Kidney capillary endothelial cell (primary cell): Measurements from ENCODE around the gene EXD3.

ENCODE experiments used
- DNase-seq: peaks from one replicate; pipeline ENCODE4 v3.0.0-alpha.2; 2018; ENCODE audit warnings: low spot score

The EXD3 gene

GRCh38 chr9:137365552-137366444 lies 57.2 kb downstream of the EXD3 start:
- no peak for DNase-seq

DNA sequence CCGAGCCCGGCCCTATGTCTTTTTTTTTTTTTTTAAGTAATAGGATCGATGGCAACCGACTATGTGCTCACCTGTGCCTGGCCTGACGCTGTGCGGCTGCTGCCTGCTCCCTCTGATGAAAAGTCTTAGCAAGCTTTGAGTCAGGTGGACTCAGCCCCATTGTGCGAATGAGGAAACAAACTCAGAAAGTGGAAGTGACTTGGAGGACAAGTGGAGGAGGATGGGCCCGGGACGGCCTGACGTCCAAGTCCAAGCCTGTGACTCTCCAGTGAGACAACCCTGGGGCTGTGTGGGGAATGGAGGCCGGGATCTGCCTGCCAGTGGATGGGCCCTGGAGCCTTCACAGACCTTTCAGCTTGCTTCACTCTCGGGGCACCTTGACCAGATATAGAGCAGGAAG lies 57.9 kb downstream of the EXD3 start:
- no peak for DNase-seq

GRCh38 chr9:137359850-137360249 lies 63.1 kb downstream of the EXD3 start:
- DNase-seq = no peak

DNA sequence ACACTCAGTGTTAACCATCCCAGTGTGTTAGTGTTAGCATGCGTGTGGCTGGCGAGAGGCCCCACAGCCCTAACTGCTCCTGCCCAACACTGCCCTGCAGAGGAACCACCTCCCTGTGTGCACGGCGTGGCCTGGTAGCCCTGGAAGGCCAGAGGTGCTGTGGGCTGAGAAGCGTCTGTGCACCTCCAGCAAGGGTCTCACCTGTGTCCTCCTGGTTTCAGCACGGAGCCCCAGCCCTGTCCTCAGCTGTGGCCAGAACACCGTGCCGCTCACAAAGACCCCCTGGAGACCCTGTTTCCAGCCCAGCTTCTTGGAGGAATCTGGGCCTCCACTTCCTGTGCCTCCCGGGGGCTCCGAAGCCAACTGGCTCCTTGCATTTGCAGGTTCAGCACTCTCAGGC lies 64.8 kb downstream of the EXD3 start:
- DNase-seq = no peak

GRCh38 chr9:137357166-137357565 lies 65.8 kb downstream of the EXD3 start:
- DNase-seq = no peak

GRCh38 chr9:137355761-137356365 lies 67.1 kb downstream of the EXD3 start:
- no peak for DNase-seq

GRCh38 chr9:137354845-137355760 lies 67.9 kb downstream of the EXD3 start:
- DNase-seq = no peak

- DNase-seq = no peak
Measured at GRCh38 chr9:137354153-137354844, 68.7 kb downstream of the EXD3 start.

DNA sequence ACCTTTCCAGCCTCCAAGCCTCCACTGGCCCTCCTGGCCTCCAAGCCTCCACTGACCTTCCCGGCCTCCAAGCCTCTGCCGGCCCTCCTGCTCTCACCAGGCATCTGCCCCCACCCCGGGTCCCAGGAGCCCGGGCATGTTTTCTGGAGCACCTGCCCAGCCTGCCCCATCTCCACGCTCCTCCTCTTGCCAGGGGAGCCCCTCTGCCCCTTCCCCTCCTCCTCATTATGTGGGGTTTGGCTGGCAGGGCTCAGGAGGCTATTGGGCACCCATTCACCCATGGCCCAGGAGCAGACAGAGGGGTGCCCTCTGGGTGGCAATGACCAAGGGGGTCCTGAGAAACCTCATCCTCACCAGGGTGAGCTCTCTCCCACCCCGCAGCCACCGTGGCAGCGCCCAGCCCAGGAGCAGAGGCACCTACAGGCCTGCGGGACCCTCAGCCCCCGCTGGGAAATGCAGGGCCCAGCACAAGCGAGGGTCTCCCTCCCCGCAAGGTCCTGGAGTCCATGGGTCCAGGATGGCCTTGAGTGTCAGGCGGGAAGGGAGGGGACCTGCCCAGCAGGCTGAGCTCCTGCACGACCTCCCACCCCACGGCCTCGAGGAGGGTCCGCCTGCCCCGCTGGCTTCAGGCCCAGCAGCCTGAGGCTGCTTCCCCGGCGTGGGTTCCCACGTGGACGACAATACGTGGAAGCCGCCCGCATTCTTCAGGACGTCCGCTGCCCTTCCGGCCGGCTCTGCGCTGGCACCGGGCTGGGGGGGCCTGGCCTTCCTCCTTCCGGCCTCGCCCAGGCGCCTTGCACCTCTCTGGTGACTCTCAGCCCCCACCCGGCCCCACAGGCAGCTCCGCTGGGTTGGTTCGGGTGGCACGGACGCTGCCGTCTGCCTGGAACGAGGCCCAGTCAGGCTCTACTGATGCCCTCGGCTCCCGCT lies 69.5 kb downstream of the EXD3 start:
- DNase-seq = peak; percentile 82

DNA sequence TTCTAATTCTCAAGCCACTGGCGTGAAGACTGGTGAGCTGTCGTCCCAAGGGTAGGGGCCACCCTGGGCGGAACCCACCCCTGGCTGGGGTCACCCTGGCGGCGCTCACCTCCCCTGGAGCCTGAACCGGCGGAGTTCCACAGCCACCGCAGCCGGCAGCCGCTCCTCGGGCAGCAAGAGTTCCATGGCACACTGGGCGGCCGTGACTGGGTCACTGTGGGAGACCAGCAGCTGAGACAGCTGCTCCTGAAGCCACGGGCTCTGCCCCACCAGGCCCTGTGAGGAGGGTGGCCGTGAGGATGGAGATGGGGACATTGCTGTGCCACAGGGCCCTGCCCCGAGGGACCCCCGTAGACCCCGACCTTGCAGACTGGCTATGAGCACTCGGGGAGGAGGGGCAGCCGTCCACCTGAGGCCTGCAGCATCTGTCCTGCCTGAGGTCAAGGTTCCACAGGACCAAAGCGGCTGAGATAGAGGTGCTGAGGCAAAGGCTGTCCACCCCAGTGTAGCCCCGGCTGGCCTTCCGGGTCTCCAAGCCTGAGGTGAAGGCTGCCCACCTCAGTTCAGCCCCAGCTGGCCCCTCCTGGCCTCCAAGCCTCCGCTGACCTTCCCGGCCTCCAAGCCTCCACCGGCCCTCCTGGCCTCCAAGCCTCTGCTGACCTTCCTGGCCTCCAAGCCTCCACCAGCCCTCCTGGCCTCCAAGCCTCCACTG lies 70.3 kb downstream of the EXD3 start:
- DNase-seq = no peak

DNA sequence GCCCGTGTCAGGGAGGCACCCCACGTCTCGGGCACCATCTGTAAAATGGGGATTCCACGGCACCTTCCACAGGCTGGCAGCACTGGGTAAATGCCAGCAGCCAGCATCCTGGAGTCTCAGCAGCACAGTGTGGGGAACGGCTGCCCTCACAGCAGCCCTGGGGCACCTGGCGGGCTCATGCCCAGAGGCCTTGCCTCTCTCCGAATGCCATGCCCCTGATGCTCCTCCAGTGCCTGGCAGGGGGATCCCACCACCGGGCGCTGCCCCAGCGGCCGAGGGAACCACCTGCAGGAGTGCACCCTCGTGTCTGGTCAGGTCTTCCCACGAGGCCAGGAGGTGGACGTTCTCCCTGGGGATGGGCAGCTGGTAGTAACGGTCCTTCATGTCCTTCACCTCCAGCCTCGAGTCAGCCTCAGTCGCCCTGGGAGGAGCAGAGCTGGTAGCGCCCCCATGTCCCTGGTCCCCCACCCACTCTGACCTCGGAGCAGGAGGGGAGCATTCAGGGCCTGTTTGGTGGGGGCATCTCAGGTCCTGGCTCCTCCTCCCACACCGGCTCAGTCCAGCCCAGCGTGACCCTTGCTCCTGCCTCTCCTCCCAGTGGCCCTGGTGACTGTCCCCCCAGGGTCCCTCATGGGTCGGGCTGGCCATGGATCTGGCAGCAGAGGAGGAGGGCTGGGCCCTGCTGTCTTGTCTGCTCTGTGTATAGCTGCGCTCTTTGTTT lies 71.0 kb downstream of the EXD3 start:
- no peak for DNase-seq

DNA sequence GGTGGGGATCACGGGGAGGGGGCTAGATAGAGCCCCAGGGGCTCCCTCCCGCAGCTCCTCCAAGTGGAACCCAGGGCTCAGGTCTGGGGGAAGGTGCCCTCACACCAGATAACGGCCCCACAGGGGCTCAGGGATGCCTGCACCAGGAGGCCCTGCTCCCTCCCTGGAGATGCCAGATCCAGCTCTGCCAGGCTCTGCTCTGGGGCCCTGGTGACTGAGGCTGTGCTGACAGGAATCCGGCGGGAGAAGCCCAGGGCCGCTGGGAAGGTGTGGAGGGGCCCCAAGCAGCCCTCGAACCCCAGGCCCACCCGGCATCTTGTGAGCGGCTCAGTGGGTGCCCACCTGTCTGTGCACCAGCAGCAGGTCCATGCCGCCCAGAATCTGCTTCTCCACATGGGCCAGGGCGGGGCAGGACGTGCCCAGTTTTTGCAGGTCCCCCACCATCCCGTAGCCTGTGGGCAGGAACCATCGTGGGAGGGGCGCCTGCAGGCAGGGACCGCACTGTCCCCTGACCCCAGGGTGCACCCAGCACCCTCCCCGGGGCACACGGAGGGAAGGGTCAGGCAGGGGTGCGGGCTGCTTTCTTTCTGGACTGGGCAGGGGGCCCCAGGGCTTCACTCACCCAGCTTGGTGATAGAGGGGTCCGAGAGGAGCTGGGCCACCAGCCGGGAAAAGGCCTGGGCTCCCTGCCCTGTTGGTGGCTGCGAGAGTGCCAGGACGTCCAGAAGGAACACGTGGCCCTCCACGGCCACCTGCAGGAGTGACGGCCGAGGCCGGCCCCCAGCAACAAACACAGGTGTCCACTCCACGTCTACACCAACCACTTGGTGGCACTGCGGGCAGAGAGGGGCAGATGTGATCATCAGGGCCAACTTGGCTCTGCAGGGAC lies 72.0 kb downstream of the EXD3 start:
- no peak for DNase-seq

GRCh38 chr9:137349471-137350033 lies 73.4 kb downstream of the EXD3 start:
- DNase-seq = no peak

GRCh38 chr9:137348769-137349470 lies 74.0 kb downstream of the EXD3 start:
- no peak for DNase-seq

- no peak for DNase-seq
Measured at GRCh38 chr9:137347928-137348327, 75.0 kb downstream of the EXD3 start.

DNA sequence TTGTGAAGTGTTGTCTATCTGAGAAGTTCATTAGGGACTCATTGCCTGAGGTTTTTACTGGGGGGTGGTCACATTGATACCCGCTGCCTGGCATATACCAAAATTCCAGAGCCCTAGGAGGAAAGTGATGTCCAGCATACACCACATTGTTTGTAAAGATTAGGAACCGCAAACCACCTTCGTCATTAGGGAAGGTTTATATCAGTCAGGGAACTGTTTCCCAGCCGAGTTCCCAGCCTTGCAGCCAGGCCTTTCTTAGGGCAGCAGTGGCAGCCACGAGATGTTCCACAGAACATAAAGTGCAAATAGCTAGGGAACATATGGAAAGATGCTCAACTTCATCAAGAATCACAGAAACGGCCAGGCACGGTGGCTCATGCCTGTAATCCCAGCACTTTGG lies 80.5 kb downstream of the EXD3 start:
- no peak for DNase-seq

DNA sequence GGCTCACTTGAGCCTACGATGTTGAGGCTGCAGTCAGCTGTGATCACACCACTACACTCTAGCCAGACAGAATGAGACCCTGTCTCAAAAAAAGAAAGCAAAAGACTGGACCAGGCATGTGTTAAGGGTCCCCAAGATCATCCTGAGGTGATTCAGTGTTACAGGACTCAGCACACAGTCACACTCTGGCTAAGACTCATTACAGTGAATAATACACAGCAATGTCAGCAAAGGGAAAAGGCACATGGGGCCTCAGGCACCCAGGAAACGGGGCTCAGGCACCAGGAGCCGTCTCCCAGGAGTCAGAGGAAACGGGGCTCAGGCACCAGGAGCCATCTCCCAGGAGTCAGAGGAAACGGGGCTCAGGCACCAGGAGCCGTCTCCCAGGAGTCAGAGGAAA lies 81.7 kb downstream of the EXD3 start:
- DNase-seq = no peak
